AG10803 (cell line): Measurements from ENCODE around the gene CENPA.

ENCODE experiments used
- DNase-seq: peaks from one replicate; pipeline ENCODE4 v3.0.0; 2010; ENCODE audit warnings: low read depth
- H3K4me3 ChIP-seq: 2 replicates; pipeline ENCODE4 v1.5.1; 2011; ENCODE audit warnings: mild to moderate bottlenecking, low read length, control low read depth
- CTCF ChIP-seq: conservative IDR thresholded peaks from 2 replicates; pipeline ENCODE4 v1.5.1; 2011; ENCODE audit warnings: mild to moderate bottlenecking, low read length, control low read depth, inconsistent platforms

Gene CENPA

GRCh38 chr2:26769089-26769761 lies 16.6 kb upstream of the CENPA start:
- peak; percentile 58 for DNase-seq
- TF ChIP-seq CTCF, result no peak
- H3K4me3 ChIP-seq, result no peak overlapping the region

- TF ChIP-seq CTCF, result peak; percentile 21
- H3K4me3 ChIP-seq, result no peak overlapping the region
- DNase-seq, result peak; percentile 83
These were observed 14.8 kb upstream of the CENPA start for GRCh38 chr2:26770986-26771586.

- DNase-seq, result peak; percentile 77
- no peak for TF ChIP-seq CTCF
These were observed 13.5 kb upstream of the CENPA start for GRCh38 chr2:26772064-26773001.

GRCh38 chr2:26776195-26776800 lies 9.6 kb upstream of the CENPA start:
- TF ChIP-seq CTCF, result no peak
- H3K4me3 ChIP-seq, result no peak overlapping the region
- no peak for DNase-seq

More at GRCh38 chr2:26772064-26773001, 13.5 kb upstream of the CENPA start:
- H3K4me3 ChIP-seq, result no peak overlapping the region

GRCh38 chr2:26778098-26778497 lies 7.8 kb upstream of the CENPA start:
- H3K4me3 ChIP-seq, result no peak overlapping the region
- TF ChIP-seq CTCF, result no peak
- no peak for DNase-seq

- H3K4me3 ChIP-seq, result no peak overlapping the region
- DNase-seq, result no peak
- no peak for TF ChIP-seq CTCF
These were observed 7.3 kb upstream of the CENPA start for GRCh38 chr2:26778507-26778906.
